Gastroesophageal sphincter (tissue), 3 donors: ENCODE data around the gene ACR.

Experiments
- EP300 ChIP-seq: sonication (generic); formaldehyde crosslinking; IDR thresholded peaks from one replicate; pipeline ENCODE4 v1.6.1; 2017; ENCODE audit warnings: antibody characterized with exemption, mild to moderate bottlenecking
- POLR2AphosphoS5 ChIP-seq: sonication (generic); formaldehyde crosslinking; IDR thresholded peaks from one replicate; pipeline ENCODE4 v1.6.1; 2017; ENCODE audit warnings: antibody characterized with exemption
- TF ChIP-seq, protein P1 (sequence below), 4 experiments: fragments of 200-600 bp in 2 of 4; fragments of 450-650 bp in 2 of 4; sonication (generic) in 1 of 4; IDR thresholded peaks; one replicate each; pipeline ENCODE4 v1.5.1; 2017 to 2019; ENCODE audit warnings: antibody characterized with exemption in 4 of 4, mild to moderate bottlenecking in 2 of 4, moderate library complexity in 2 of 4

DNA sequence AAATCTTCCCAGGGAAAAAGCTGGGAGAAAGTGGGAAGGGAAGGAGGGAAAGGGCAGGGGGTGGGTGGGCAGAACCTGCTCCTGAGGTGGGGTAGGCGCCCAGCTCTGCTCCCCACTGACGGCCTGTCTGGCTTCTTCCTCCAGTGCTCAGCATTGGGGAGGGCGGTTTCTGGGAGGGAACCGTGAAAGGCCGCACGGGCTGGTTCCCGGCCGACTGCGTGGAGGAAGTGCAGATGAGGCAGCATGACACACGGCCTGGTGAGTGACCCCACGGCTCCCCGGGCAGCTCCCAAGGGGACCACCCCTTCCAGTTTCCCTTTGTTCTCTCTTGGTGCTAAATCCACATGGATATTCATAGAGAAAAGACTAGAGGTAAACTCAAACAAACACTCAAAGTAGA lies 39.5 kb upstream of the ACR start:
- TF ChIP-seq EP300 (no peak), POLR2AphosphoS5 (no peak)
- TF ChIP-seq, protein P1, sequence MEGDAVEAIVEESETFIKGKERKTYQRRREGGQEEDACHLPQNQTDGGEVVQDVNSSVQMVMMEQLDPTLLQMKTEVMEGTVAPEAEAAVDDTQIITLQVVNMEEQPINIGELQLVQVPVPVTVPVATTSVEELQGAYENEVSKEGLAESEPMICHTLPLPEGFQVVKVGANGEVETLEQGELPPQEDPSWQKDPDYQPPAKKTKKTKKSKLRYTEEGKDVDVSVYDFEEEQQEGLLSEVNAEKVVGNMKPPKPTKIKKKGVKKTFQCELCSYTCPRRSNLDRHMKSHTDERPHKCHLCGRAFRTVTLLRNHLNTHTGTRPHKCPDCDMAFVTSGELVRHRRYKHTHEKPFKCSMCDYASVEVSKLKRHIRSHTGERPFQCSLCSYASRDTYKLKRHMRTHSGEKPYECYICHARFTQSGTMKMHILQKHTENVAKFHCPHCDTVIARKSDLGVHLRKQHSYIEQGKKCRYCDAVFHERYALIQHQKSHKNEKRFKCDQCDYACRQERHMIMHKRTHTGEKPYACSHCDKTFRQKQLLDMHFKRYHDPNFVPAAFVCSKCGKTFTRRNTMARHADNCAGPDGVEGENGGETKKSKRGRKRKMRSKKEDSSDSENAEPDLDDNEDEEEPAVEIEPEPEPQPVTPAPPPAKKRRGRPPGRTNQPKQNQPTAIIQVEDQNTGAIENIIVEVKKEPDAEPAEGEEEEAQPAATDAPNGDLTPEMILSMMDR (IDR thresholded peaks at IDR 0.05): no peak
